Thoracic aorta (tissue), 2 donors: ENCODE results near the gene PRPF8. TPM values are rescaled to one million over a fixed set of nuclear protein-coding genes. Genes with fewer than 3 reads are reported as not detected.

Experiments used
- ATAC-seq: fragments of 150-250 bp; one replicate; pipeline ENCODE4 v1.8.0; 2017; ENCODE audit warnings: low read depth; ENCODE audit not compliant: insufficient number of reproducible peaks, low FRiP score
- DNase-seq: peaks from one replicate; pipeline ENCODE4 v3.0.0-alpha.2; 2020; ENCODE audit warnings: low spot score
- H3K27ac ChIP-seq, 2 donors: fragments of 200-600 bp; sonication (generic); 1 replicate in 1 of 2; 2 replicates in 1 of 2; pipeline ENCODE4 v1.5.1; 2016; ENCODE audit warnings: mild to moderate bottlenecking in 2 of 2, moderate library complexity in 2 of 2
- H3K27me3 ChIP-seq: fragments of 200-600 bp; sonication (generic); replicated peaks from 2 replicates; pipeline ENCODE4 v1.6.0; 2016; ENCODE audit warnings: mild to moderate bottlenecking; ENCODE audit not compliant: insufficient read depth
- H3K36me3 ChIP-seq: fragments of 200-600 bp; sonication (generic); one replicate; pipeline ENCODE4 v1.5.1; 2016
- H3K4me1 ChIP-seq, 2 donors: fragments of 200-600 bp; sonication (generic); 1 replicate in 1 of 2; 2 replicates in 1 of 2; pipeline versions ENCODE4 v1.5.1 to v1.6.0; 2016; ENCODE audit warnings: low read depth in 2 of 2, mild to moderate bottlenecking in 1 of 2; ENCODE audit not compliant: control insufficient read depth in 1 of 2
- H3K4me3 ChIP-seq: fragments of 200-600 bp; sonication (generic); 2 replicates; pipeline ENCODE4 v1.5.1; 2016; ENCODE audit warnings: mild to moderate bottlenecking
- H3K9me3 ChIP-seq: fragments of 200-600 bp; sonication (generic); 2 replicates; pipeline ENCODE4 v1.5.1; 2016
- CTCF ChIP-seq: fragments of 200-600 bp; sonication (generic); IDR thresholded peaks from one replicate; pipeline ENCODE4 v1.5.1; 2019; ENCODE audit warnings: antibody characterized with exemption
- total RNA-seq, 2 donors: library from RNA; depleted of rRNA; stranded (reverse); fragments of >200 nt; gene quantifications; one replicate each; pipeline versions ENCODE4 v1.1.0 to v1.2.3, GENCODE V29; 2016

Gene PRPF8
- total RNA-seq, 2 donors from 2014 or later = 184 to 186 TPM

- no peaks in the 10 kb centered on the region for H3K9me3 ChIP-seq
- no peaks in the 10 kb centered on the region for H3K27me3 ChIP-seq
- H3K27ac ChIP-seq = peak overlapping the region in 1 of 2 donors; percentile 49
- DNase-seq (no peak), ATAC-seq (no peak)
- H3K36me3 ChIP-seq = no peaks in the 10 kb centered on the region
- TF ChIP-seq CTCF = no peak
- peaks cover 0 to 7% of the 10 kb centered on the region in 2 donors for H3K4me1 ChIP-seq
- no peak overlapping the region for H3K4me3 ChIP-seq
These were observed 78.2 kb downstream of the PRPF8 start for GRCh38 chr17:1606352-1606985.

GRCh38 chr17:1605681-1606351, 78.9 kb downstream of the PRPF8 start:
- no peaks in the 10 kb centered on the region for H3K36me3 ChIP-seq
- no peaks in the 10 kb centered on the region for H3K27me3 ChIP-seq
- no peak overlapping the region for H3K4me3 ChIP-seq
- no peak for DNase-seq
- H3K9me3 ChIP-seq = no peaks in the 10 kb centered on the region
- H3K27ac ChIP-seq = peak overlapping the region in 1 of 2 donors; percentile 17
- TF ChIP-seq CTCF = no peak
- H3K4me1 ChIP-seq = peaks cover 0 to under 1% of the 10 kb centered on the region in 2 donors
- ATAC-seq = no peak

GRCh38 chr17:1604831-1605528, 79.7 kb downstream of the PRPF8 start:
- DNase-seq = no peak
- no peak for TF ChIP-seq CTCF
- Histone ChIP-seq H3K9me3 (no peaks in the 10 kb centered on the region), H3K27me3 (no peaks in the 10 kb centered on the region), H3K4me3 (no peak overlapping the region), H3K36me3 (no peaks in the 10 kb centered on the region), H3K4me1 (no peaks in the 10 kb centered on the region), H3K27ac (no peak overlapping the region)
- no peak for ATAC-seq

GRCh38 chr17:1601571-1601970, 83.1 kb downstream of the PRPF8 start:
- ATAC-seq = no peak

More at GRCh38 chr17:1601571-1601970, 83.1 kb downstream of the PRPF8 start:
- no peak for DNase-seq
- Histone ChIP-seq H3K27ac (no peak overlapping the region), H3K27me3 (no peaks in the 10 kb centered on the region), H3K9me3 (no peaks in the 10 kb centered on the region), H3K36me3 (no peaks in the 10 kb centered on the region), H3K4me1 (no peaks in the 10 kb centered on the region), H3K4me3 (no peak overlapping the region)
- TF ChIP-seq CTCF = no peak

Other genes starting within 250 kb of the PRPF8 start
- gene CRK, start 228.6 kb downstream of the PRPF8 start, total RNA-seq = 10 to 100 TPM; 48.3 to 76.0 TPM
- gene MYO1C, start 192.2 kb downstream of the PRPF8 start, total RNA-seq = 100 to 1,000 TPM; 160 to 226 TPM
- gene INPP5K, start 168.3 kb downstream of the PRPF8 start, total RNA-seq = 10 to 100 TPM; 78.7 to 95.3 TPM
- gene PITPNA, start 122.1 kb downstream of the PRPF8 start, total RNA-seq = 10 to 100 TPM; 33.8 to 39.4 TPM
- gene SLC43A2, start 56.0 kb downstream of the PRPF8 start, total RNA-seq = 10 to 100 TPM; 21.1 to 21.9 TPM
- gene SCARF1, start 39.1 kb downstream of the PRPF8 start, total RNA-seq = 10 to 100 TPM; 17.6 to 19.1 TPM
- 10 to 100 TPM; 16.1 to 38.9 TPM for gene RILP, start 35.0 kb downstream of the PRPF8 start, total RNA-seq
- 1 to 10 TPM; 7.3 to 8.3 TPM for gene TLCD2, start 25.5 kb upstream of the PRPF8 start, total RNA-seq
- 10 to 100 TPM; 32.7 to 41.8 TPM for gene WDR81, start 39.8 kb upstream of the PRPF8 start, total RNA-seq
- 1 to 10 TPM; 5.0 to 9.8 TPM for gene SERPINF2, start 58.0 kb upstream of the PRPF8 start, total RNA-seq
- 100 to 1,000 TPM; 385 to 608 TPM for gene SERPINF1, start 77.2 kb upstream of the PRPF8 start, total RNA-seq
- 10 to 100 TPM; 12.6 to 13.3 TPM for gene SMYD4, start 145.0 kb upstream of the PRPF8 start, total RNA-seq
- gene RPA1, start 145.1 kb upstream of the PRPF8 start, total RNA-seq = 10 to 100 TPM; 15.4 to 40.0 TPM